NCI-H69 (cell line): ENCODE measurements around the gene PAX2.
"Not testable (repeated sequence)": the region's sequence is repeated elsewhere in the genome, so short reads cannot be mapped to it uniquely, and the experiment has no call there.

ENCODE experiments used
- DNase-seq: peaks from one replicate; lab custom pipeline; 2025; lab: John Stamatoyannopoulos, UW

Gene PAX2

GRCh38 chr10:100744987-100745881 lies at the start of gene PAX2:
TSS of gene PAX2 (plus strand) at chr10:100745582. CDS start at chr10:100746261, 679 bp downstream.
- DNase-seq = peak; percentile 36

DNA sequence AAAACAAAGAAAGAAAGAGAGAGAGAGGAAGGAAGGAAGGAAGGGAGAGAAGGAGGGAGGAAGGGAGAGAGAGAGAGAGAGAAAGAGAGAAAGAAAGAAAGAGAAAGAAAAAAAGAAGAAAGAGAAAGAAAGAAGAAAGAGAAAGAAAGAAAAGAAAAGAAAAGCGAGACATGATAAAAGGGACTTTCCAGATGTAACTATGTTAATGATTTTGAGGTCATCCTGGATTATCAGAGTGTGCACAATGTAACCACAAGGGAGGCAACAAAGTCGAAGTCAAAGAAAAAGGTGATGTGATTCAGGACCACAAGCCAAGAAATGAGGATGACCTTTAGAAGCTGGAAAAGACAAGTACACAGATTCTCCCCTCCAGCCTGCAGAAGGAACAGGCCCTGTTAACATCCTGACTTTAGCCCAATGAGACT lies 48.9 kb upstream of the PAX2 start:
- DNase-seq = no peak

- no peak for DNase-seq
Measured at GRCh38 chr10:100697070-100697469, 48.3 kb upstream of the PAX2 start.

GRCh38 chr10:100697631-100698030 lies 47.8 kb upstream of the PAX2 start:
- DNase-seq = no peak

- not testable (repeated sequence) for DNase-seq
Measured at GRCh38 chr10:100701704-100702103, 43.7 kb upstream of the PAX2 start.

DNA sequence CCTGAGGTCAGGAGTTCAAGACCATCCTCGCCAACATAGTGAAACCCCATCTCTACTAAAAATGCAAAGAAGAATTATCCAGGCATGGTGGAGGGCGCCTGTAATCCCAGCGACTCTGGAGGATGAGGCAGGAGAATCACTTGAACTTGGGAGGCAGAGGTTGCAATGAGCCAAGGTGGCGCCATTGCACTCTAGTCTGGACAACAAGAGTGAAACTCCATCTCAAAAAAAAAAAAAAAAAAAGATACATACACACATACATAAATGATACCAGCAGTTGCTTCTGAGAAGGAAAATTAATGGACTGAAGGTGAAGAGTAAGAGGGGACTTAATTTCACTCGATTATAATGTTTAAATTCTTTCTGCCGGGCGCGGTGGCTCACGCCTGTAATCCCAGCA lies 40.2 kb upstream of the PAX2 start:
- DNase-seq = no peak

DNA sequence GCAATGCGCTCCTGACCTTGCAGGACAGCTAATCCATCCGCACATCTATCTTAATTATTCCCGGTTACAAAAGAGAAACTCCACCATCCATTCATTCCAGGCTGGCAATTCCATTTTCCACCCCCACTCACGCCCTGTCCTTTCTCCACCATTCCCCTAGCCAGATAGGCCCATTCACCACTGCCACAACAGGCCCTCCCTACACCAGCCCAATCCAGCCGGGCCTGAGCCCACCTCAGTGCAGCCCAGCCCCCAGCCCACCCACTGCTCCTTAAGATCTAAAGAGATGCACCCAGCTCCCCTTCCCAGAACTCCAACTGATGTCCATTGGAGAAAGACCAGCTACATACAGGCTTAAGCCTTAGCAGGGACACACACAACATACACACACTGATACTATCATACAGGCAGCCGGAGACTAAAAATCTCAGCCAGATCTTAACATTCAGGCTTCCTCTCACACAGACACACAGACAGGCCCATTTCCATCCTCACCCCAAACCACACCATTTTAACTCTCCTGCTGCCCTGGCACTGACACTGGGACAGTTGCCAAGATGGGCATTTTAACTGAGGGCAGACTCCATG lies 38.0 kb upstream of the PAX2 start:
- DNase-seq = no peak

DNA sequence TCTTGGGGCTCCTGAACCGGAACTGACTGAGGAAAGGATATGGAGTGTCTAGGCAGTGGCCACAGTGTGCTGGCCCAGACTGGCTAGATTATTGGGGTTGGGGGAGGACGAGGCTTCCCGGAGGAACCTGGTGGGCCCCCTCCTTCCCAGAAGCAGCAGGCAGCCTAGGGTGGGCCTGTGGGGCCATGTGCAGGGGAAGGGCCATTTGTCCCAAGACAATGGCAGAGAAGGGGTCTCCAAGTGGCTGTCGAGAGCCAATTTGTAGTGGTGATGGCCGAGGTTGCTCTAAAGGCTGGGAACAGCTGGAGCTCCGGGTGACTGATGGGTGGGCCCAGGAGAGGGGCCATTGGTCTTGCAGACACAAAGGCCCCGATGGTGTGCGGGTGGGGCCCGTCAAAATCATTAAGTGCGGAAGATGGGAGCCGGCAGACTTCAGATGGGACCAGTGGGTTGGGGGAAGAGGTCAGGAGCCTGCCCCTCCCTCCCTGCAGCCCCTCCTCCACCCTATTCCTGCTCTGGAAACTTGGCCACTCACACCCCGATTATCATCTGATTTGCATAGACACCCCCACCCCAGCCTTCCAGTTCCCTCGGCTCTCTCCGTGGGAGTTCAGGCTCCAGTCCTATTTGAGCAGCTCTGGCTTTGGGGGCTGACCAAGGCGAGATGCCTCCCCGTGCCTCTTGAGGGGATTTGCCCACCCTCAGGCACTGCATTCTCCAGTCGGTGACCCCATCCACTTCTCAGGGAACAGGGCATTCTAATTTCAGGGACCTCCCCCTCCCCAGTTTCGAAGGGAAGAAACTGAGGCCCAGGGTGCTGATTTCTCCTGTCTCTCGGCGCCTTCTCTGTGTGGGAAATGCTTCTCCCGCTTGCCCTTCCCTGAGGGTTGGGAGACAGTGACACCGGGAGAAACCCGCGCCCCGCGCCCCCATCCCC lies 36.0 kb upstream of the PAX2 start:
- DNase-seq = no peak

DNA sequence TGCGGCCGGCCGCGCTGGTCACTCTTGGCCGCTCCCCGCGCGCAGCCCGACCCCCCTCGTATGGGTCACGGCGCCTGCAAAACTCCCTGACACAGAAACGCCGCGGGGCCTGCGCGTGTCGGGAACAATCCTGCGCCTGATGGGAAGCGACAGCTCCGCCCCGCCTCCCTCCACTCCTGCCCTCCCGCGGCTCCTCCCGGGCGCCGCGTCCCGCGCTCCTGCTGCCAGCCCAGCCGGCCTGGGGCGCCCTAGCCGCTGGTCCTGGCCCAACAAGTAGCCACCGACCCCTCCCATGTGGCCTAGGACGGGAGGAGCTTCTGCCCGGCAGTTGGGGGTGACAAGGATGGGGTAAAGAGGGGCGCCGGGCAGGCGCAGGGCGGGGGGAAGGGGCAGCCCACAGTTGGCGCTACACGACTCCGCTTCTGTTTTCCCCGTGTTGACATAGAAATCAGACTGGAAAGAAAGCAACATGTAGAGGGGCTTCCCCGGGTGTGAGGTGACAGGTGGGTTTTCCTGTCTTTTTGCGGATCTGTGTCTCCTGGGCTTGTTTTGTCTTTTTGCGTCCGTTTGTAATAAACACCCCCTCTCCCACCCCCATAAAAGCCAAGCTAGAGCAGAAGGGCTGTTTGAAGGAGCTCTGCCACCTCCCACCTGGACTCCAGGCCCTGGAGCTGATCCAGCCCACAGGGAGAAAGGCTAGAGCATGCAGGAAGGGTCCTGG lies 35.1 kb upstream of the PAX2 start:
- DNase-seq = peak; percentile 48

GRCh38 chr10:100713049-100713858 lies 32.1 kb upstream of the PAX2 start:
- DNase-seq = no peak

DNA sequence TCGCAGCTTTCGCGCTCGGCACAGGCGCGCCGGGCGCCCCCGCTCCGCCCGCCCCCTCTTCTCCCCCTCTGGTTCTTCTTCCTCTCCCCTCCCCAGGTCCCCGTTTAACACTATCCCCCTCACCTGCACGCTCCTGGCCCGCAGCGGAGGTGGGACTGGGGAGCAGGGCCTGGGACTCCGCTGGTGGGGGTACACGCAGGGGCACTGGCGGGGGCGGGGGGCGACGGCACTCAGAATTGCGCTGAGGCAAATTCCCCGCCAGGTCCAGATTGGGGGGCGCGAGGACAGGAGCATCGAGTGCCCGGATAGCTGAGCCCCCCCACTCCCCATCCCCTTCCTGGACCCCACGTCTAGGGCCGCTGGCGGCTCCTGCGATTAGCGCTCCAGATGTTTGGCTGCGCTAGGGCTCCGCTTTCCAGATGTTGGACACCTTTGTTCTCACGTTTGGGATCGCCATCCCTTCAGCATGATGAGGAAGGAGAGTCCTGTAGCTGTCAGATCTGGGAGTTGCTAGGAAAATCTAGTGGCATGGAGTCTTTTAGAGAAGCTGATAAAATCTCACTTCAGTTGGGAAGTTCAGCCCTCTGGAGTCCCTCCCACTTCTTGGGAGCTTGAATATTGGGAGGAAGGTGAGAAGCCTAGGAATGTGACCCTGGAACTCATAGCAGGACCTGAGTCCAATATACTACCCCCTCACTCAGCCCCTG lies 31.4 kb upstream of the PAX2 start:
- no peak for DNase-seq

DNA sequence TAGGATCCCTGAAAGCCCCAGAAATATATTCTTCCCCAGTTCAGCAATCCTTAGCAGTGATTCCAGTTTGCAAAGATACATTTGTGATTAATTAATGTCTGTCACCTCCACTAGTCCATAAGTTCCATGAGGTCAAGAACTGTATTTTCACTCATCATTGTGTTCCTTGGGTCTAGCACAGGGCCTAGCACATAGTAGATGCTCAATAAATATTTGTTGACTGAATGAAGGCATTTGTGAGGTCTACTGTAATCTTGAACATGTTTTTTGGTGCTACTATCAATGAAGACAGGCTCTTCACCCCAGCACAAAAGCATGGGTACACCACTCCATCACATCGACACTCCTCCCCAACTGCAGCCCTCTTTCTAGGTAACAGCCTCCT lies 30.8 kb upstream of the PAX2 start:
- no peak for DNase-seq

- no peak for DNase-seq
Measured at GRCh38 chr10:100715101-100715444, 30.3 kb upstream of the PAX2 start.

GRCh38 chr10:100715445-100716385 lies 29.7 kb upstream of the PAX2 start:
- DNase-seq = no peak

DNA sequence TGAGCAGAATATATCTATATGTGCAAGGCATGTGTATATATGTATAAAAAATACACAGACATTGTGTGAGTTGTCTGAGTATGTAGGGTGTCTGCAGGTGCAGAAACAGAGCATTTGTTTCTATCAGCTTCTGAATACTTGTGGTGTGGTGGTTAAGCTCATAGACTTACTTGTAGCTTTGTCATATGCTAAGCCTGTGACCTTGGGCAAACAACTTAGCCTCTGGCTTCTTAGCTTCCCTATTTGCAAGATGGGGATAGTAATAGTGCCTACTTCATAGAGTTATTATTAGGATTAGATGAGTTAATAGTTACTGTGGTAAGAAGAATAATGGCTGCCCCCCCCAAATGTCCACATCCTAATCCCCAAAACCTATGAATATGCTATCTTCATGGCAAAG lies 28.2 kb upstream of the PAX2 start:
- no peak for DNase-seq

DNA sequence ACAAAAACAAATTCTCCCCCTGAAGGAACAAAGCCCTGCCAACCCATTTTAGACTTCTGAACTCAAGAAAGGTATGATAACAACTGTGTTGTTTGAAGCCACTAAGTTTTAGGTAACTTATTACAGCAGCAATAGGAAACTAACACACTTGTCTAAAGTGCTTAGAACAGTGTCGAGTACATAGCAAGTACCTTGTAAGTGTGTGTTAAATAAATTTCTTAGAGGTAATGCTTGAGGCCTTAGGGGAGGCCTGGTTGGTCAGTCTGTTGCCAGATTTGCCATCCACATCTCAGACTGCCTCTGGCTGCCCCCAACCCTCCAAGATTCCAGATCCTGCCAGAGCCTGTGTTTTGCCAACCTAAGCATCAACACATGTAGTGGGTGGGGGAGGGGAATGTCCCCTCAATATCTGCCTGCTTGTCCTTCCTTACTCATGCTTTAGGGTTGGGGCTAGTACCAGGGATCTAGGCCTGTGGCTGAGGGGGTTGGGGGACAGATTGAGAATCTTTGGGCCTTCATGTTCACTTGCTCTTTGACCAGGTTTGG lies 27.1 kb upstream of the PAX2 start:
- DNase-seq = no peak

- DNase-seq = no peak
Measured at GRCh38 chr10:100723180-100723579, 22.2 kb upstream of the PAX2 start.

GRCh38 chr10:100723770-100724530 lies 21.4 kb upstream of the PAX2 start:
- DNase-seq = no peak
